DMS79 treated with DMSO at 0.1 percent for 48 hours (cell line): ENCODE results near the gene SPDYC.

Experiments used
- DNase-seq: peaks from one replicate; lab custom pipeline; 2025; lab: John Stamatoyannopoulos, UW

The SPDYC gene

DNA sequence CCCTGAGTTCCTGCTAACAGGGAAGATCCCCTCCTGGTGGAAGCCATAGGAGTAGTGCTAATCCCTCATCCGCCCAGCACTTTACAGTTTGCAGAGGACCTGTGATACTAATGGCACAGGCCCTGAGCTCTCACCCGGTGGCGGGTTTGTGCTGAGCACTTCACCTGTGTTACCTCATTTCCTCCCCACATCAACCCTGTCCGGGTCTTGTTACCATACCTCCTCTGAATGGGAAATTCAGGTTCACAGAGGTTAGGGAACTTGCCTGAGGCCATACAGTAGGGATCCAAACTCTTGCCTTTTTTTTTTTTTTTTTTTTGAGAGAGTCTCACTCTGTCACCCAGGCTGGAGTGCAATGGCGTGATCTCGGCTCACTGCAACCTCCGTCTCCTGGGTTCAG, 36.9 kb downstream of the SPDYC start:
- DNase-seq: no peak

- DNase-seq: no peak
Measured at GRCh38 chr11:65207918-65208784, 38.1 kb downstream of the SPDYC start.

- no peak for DNase-seq
Measured at GRCh38 chr11:65208785-65209710, 39.0 kb downstream of the SPDYC start.

DNA sequence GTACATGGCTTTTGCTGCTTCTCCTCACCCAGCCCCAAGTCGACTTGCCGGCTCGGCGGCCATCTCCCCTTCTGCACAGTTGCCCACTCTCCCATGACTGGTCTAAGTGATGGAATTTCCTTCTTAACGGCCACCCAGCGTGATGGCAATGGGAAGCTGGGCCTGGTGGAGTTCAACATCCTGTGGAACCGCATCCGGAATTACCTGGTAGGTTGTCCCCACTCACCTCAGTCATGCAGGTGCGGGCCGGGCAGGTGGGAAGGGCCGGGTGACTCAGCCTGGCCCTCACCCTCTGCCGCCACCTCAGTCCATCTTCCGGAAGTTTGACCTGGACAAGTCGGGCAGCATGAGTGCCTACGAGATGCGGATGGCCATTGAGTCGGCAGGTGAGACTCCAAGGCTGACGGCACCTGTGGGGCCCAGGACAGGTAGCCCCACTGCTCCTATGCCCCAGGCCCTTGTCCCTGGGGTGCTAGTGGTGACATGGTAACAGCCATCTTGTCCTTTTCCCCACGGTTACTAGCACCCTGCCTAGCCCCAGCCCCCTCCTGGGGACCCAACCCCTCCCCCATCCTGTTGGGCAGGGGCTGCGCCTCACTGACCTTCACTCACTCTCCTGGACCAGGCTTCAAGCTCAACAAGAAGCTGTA, 39.8 kb downstream of the SPDYC start:
- DNase-seq: no peak

- DNase-seq: no peak
Measured at GRCh38 chr11:65210361-65210731, 40.3 kb downstream of the SPDYC start.

- DNase-seq: no peak
Measured at GRCh38 chr11:65210748-65211147, 40.7 kb downstream of the SPDYC start.

GRCh38 chr11:65211293-65212105, 41.5 kb downstream of the SPDYC start:
- no peak for DNase-seq

GRCh38 chr11:65212226-65212801, 42.3 kb downstream of the SPDYC start:
- no peak for DNase-seq

GRCh38 chr11:65213322-65214211, 43.5 kb downstream of the SPDYC start:
- DNase-seq: no peak

GRCh38 chr11:65214212-65214845, 44.3 kb downstream of the SPDYC start:
- DNase-seq: no peak

- no peak for DNase-seq
Measured at GRCh38 chr11:65215441-65216076, 45.5 kb downstream of the SPDYC start.

DNA sequence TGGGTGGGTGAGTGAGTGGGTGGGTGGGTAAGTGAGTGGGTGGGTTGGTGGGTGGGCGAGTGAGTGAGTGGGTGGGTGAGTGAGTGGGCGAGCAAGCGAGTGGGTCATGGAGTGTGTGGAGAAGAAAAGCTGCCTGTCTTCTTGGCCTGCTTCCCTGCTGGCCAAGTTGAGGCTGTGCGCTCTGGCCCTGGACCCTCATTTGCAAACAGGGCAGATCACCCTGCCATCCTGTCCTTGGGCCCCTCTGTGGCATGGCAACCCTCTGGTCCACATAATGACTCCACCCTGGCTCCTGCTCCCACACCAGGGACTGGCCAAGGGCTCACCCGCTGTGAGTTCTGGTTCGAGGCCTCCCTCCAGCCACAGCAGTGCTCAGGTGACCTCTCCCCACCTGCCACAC, 46.8 kb downstream of the SPDYC start:
- DNase-seq: no peak

DNA sequence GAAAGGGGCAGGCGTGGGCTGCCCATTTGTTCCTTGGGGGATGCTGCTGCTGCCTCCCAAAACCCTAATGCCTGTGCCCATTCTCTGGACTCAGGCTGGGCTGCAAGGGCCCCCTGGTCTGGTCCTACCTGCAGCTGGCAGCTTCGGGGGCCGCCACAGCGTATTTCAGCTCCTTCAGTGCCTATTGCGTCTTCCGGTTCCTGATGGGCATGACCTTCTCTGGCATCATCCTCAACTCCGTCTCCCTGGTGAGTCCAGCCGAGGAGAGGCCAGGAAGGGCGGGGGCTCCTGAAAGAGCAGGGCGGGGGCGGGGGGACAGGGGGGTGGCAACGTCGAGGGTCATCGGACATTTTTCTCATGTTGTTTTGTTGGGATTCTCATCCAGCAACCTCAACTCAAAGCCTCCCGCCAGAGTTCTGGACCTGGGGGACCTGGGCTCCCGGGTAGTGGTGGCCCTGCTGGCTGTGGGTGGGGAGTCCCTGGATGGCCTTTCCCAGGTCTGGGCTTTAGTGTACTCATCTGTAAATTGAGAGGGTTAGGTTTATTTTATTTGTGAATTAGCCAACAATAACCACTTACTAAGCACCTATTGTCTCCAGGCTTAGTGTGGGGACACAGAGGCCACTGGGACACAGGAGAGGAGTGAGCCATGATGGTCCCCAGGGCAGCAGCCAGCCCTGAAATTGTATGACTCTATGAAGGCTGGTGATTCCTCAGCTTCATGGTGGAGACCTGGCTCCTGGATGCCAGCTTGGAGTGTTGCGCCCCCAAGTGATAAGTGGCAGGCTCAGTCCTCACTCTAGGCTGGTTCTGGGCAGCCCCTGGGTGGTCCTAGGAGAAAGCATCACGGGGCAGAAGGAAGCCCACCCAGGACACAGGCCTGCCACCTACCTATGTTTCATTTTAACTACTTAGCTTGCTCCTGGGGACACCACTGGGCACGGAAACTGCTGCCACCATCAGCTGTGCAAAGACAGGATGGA, 47.7 kb downstream of the SPDYC start:
- no peak for DNase-seq

DNA sequence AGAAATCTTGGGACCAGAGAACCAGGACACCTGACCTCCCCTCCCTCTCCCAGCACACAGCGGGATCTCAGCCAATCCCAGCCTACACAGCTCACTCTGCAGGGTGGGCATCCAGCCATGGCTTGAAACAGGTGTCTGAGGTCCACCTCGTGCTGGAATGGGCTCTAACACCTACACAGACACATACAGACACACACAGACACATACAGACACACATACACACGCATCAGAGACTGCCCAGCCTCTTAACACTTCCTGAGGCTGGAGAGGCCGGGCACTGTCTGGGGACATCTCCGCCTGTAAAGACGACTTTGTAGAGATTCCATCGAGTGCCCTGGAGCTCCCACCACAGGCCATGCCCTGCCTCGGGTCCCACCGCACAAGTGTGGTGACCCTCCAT, 48.4 kb downstream of the SPDYC start:
- DNase-seq: no peak

DNA sequence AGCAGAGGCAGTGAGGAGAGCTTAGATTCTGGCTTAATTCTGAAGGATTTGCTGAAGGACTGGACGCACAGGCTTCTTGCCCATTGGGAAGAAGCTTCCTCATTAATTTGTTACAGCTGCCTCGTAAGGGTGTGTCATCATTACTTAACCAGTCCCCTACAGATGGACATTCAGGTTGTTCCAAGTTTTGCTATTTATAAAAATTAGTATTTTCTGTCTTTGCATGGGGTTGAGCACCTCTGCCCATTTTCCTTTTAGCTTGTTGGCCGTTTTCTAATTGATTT, 49.8 kb downstream of the SPDYC start:
- no peak for DNase-seq

DNA sequence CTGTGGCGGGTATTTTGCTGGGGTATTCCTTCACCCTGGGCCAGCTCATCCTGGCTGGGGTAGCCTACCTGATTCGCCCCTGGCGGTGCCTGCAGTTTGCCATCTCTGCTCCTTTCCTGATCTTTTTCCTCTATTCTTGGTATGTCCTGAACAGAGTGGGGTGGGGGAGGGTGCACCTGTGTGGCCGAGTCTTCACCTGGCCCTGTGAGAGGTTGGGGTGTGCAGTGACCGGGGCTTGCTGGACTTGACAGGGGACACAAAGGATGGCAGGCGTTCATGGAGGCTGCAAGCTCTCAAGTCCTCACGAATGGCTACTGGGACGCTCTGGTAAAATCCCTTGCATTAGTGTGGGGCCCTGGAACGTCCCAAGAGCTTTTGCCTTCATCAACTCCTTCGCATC, 51.0 kb downstream of the SPDYC start:
- DNase-seq: no peak
